Hippocampal formation (tissue), 2 donors: ENCODE measurements around the gene OFD1.
A peak's percentile ranks its signal among the peaks of the same experiment; 100 is the strongest.

Experiments
- DNase-seq, 2 donors: peaks; one replicate each; lab custom pipeline; 2025; lab: John Stamatoyannopoulos, UW

Gene OFD1

GRCh38 chrX:13793897-13794296, 59.3 kb downstream of the OFD1 start:
- DNase-seq = no peak

DNA sequence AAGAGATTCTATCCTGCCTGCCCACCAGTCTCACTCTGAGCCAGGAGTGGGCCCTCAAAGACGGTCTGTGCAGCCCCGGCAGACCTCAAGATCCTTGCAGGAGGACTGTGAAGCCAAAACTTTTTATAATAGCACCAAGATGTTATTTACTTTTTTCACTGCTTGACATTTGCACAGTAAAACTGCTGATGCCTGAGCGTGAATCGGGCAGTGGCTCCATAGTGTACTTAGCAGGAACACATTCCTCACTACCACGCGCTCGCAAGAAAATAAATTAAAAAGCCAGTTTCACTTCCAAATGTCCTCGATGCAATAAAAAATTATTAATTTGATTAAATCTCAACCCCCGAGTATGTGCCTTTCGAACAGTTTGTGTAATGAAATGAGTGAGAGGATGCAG, 59.9 kb downstream of the OFD1 start:
- DNase-seq = no peak

DNA sequence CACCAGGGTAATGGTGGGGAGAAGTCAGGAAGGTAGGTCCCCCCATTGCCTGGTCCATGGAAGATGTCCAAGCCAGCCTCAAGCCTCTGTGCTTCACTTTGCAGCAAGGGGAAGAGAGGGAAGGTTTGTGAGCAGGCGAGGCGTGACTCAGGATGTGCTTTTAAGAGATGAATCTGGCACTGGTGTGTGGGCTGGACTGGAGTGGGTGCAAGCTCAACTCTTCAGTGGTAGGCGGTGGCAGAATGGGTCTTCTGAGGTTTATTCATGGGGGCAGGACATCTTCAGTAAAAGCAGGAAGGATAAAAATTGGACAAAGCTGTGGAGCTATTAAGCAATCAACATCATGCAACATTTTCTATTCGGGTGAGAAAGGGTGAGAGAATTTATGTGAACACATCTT, 63.0 kb downstream of the OFD1 start:
- no peak for DNase-seq

DNA sequence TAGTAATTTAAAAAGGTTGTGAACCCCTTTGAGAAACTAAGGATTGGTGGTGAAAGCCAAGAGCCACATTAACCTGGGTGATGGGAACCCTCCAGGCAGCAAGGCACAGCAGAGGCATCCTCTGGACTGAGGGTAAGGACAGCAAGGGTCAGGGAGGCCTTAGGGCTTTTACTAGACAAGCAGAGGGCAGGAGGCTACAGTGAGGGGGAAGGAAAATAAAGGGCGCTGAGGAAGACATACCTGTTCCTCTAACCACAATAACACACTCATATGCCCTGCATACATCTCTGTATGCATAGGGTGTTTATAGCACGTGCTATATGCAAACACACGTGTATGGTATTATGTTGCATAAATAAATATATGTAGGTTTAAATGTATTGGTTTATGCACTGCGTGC, 63.6 kb downstream of the OFD1 start:
- no peak for DNase-seq

DNA sequence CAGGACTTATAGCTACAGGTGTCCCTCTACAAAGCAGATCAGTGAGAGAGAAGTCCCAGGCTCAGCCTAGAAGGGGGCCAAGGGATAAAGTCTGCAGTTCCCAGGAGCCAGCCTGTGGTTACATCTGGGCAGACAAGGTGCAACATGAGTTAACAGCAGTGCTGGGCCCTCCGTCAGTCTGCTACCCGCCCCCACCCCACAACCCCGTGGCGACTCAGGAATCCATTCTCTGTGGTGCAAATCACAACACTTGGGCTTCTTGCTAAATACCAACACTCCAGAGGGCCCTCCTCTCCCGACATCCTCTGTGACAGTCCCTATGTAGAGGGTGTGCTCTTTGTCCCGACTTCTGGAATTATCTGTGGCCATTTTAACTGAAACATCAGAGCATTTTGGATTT, 68.6 kb downstream of the OFD1 start:
- no peak for DNase-seq

DNA sequence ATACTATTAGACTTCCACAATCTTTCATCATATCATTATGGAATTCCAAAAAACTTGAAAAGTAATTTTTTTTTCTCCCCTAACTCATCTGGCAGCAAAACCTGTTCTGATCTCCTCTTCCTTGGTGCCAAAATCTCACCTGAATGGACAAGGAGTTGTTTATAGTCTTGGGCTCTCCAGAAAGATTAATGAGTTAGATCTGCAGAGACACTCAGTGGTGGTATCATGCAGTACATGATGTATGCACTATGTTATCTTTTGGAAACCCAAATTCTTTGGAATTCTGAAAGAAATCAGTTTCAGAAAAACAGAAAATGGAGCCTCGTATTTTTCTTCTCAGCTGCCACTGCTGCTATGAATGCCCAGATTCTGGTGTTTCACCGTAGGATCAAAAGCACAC, 70.7 kb downstream of the OFD1 start:
- no peak for DNase-seq

- DNase-seq = no peak
Observed at GRCh38 chrX:13808293-13808692, 73.7 kb downstream of the OFD1 start.

GRCh38 chrX:13808865-13809264, 74.3 kb downstream of the OFD1 start:
- no peak for DNase-seq

DNA sequence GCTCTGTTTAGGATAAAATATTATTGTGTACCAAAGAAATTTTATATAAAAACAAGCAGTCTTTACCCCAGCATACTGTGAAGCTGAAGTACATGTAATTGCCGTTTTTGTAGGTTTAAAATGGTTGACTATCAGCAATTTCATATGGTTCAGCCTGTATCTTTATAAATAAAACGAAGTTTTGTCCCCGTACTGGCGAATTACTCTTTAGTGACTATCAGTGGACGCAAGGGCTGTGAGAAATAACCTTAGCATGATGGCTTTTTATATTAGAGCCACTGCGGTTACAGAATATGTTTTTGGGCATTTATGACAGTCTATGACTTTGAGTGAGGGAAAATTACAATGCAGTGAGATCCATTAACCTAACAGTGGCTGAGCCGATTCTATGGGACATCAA, 81.1 kb downstream of the OFD1 start:
- no peak for DNase-seq

GRCh38 chrX:13816176-13816575, 81.6 kb downstream of the OFD1 start:
- DNase-seq = no peak

DNA sequence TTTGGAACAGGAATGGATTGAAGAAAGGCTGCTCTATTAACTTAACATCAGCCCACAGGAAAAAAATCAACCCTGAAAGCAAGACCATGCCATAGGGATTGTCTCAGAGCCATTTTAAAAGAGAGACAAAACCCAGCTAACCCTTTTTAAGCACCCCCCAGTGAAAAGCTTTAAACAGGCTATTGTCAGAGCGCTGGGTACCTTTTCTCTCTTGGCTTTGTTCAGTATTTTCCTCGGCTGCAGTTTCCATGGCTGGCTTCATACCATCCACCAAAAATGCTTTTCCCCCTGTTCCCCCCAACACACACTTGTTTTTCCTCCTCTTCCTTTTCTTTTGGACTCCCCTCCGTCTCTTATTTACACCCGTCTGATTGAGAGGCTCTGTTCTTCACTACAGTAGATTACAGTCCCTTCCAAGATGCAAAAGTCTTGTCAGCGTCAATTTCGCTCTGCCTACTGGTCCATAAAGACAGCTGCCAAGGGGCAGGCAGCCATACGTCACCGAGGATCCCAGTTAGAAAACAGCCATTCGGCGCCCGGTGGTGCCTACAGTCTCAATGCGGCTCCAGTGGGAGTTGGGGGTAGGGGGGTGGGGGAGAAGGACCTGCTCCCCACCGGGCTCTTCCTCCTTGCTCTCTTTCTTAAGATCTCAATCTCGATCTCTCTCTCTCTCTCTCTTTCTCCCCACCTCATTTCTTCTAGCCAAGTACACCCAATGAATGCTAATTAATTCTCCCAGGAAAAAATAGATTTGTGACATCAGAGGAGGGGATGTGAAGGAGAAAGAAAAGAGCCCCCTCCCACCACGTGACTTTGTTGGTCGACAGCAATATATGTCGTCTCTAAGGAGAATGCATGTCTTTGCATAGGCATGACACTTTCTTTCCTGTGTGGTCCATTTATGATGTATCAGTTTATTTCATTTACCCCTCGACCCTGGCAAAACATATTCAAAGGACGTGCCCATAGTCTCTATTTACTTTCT, 82.4 kb downstream of the OFD1 start, which contains the start of gene GPM6B:
Gene GPM6B, minus strand, starts transcription at position 451 of the 985 bp plus-strand sequence. Its CDS starts 189 bp downstream, at position 262.
- peak; percentile 43 to 67 for DNase-seq
